ENCODE data around the gene TPSB2.

- no peak for TF ChIP-seq CTCF (IDR thresholded peaks at IDR 0.05)
- no peak for TF ChIP-seq POLR2A (IDR thresholded peaks at IDR 0.05)
These were observed 26.9 kb upstream of the TPSB2 start for GRCh38 chr16:1256874-1257322.

Measured in right lobe of liver (tissue), 4 donors.